HepG2 (cell line): ENCODE data around the gene GRB7. TPM values are rescaled to one million over a fixed set of nuclear protein-coding genes. Genes with fewer than 3 reads are reported as not detected.
A peak's percentile ranks its signal among the peaks of the same experiment; 100 is the strongest.

Experiments
- ARID5B ChIP-seq: IDR thresholded peaks from 2 replicates; pipeline ENCODE4 v1.4.0; 2020; ENCODE audit warnings: mild to moderate bottlenecking, missing genetic modification reagents
- DPF2 ChIP-seq: sonication (generic); formaldehyde crosslinking; IDR thresholded peaks from 2 replicates; pipeline ENCODE4 v1.4.0; 2020; ENCODE audit warnings: mild to moderate bottlenecking, low read depth, missing genetic modification reagents, borderline replicate concordance
- HOXA5 ChIP-seq: sonication (generic); formaldehyde crosslinking; IDR thresholded peaks from 2 replicates; pipeline ENCODE4 v1.4.0; 2020; ENCODE audit warnings: missing genetic modification reagents
- HOXA7 ChIP-seq: sonication (generic); formaldehyde crosslinking; IDR thresholded peaks from 2 replicates; pipeline ENCODE4 v1.8.1; 2022; ENCODE audit warnings: mild to moderate bottlenecking, missing genetic modification reagents, moderate library complexity
- KDM6A ChIP-seq: IDR thresholded peaks from 2 replicates; pipeline ENCODE4 v1.6.1; 2016; ENCODE audit warnings: low read depth
- NR2F1 ChIP-seq, 2 experiments: fragments of 450-650 bp in 1 of 2; formaldehyde crosslinking in 1 of 2; IDR thresholded peaks; 2 replicates each; pipeline versions ENCODE4 v1.5.0 to v1.6.1; 2016 to 2020; ENCODE audit warnings: mild to moderate bottlenecking in 1 of 2, missing compliant biosample characterization in 1 of 2, missing genetic modification reagents in 1 of 2, moderate library complexity in 1 of 2
- RFX1 ChIP-seq: fragments of 450-650 bp; IDR thresholded peaks from 2 replicates; pipeline ENCODE4 v1.6.1; 2017
- SMAD9 ChIP-seq: sonication (generic); formaldehyde crosslinking; IDR thresholded peaks from 2 replicates; pipeline ENCODE4 v1.5.1; 2020; ENCODE audit warnings: mild to moderate bottlenecking, missing genetic modification reagents
- ZNF34 ChIP-seq: sonication (generic); formaldehyde crosslinking; IDR thresholded peaks from 2 replicates; pipeline ENCODE4 v1.4.0; 2020; ENCODE audit warnings: mild to moderate bottlenecking, missing genetic modification reagents, borderline replicate concordance
- ZNF552 ChIP-seq: sonication (generic); formaldehyde crosslinking; IDR thresholded peaks from 2 replicates; pipeline ENCODE4 v1.9.0; 2022; ENCODE audit warnings: missing genetic modification reagents, mild to moderate bottlenecking, borderline replicate concordance
- ZNF556 ChIP-seq: sonication (generic); formaldehyde crosslinking; IDR thresholded peaks from 2 replicates; pipeline ENCODE4 v1.4.0; 2020; ENCODE audit warnings: mild to moderate bottlenecking, missing genetic modification reagents, borderline replicate concordance
- ZNF773 ChIP-seq: sonication (generic); formaldehyde crosslinking; IDR thresholded peaks from 2 replicates; pipeline ENCODE4 v1.4.0; 2020; ENCODE audit warnings: missing genetic modification reagents, borderline replicate concordance
- ZNF841 ChIP-seq: sonication (generic); formaldehyde crosslinking; IDR thresholded peaks from 2 replicates; pipeline ENCODE4 v1.8.1; 2023; ENCODE audit warnings: missing genetic modification reagents, borderline replicate concordance
- polyA plus RNA-seq, 8 experiments: library from polyadenylated mRNA; depleted of rRNA in 3 of 8; stranded (reverse) in 7 of 8; unstranded in 1 of 8; fragments of >200 nt; fragmentation: Illumina TruSeq in 4 of 8; extraction: Trizol in 4 of 8; gene quantifications; 2 replicates each; pipeline versions ENCODE4 v1.2.1 to v1.2.3, GENCODE V29; 2011 to 2016; ENCODE audit warnings: low read depth in 4 of 8, missing spikeins in 1 of 8, mixed read lengths in 1 of 8; ENCODE audit not compliant: insufficient read depth in 1 of 8
- total RNA-seq, 5 experiments: library from RNA; depleted of rRNA; stranded (reverse); fragments of >200 nt; fragmentation: Illumina TruSeq; extraction: Trizol; gene quantifications; 2 replicates each; pipeline ENCODE4 v1.2.3, GENCODE V29; 2016; ENCODE audit warnings: low read depth in 1 of 5
- TF ChIP-seq, protein P1 (sequence below), 2 experiments: sonication (generic) in 1 of 2; formaldehyde crosslinking in 1 of 2; IDR thresholded peaks; 2 replicates each; pipeline versions ENCODE4 v1.4.0 to v1.6.1; 2018 to 2020; ENCODE audit warnings: missing genetic modification reagents in 2 of 2, borderline replicate concordance in 1 of 2, low read depth in 1 of 2, mild to moderate bottlenecking in 1 of 2, missing biosample characterization in 1 of 2
- TF ChIP-seq, protein P2 (sequence below): sonication (generic); formaldehyde crosslinking; IDR thresholded peaks from 2 replicates; pipeline ENCODE4 v1.4.0; 2020; ENCODE audit warnings: missing genetic modification reagents
- TF ChIP-seq, protein P3 (sequence below): sonication (generic); formaldehyde crosslinking; IDR thresholded peaks from 2 replicates; pipeline ENCODE4 v1.4.0; 2020; ENCODE audit warnings: missing genetic modification reagents
- TF ChIP-seq, protein P4 (sequence below): sonication (generic); formaldehyde crosslinking; IDR thresholded peaks from 2 replicates; pipeline ENCODE4 v1.4.0; 2020; ENCODE audit warnings: missing genetic modification reagents, mild to moderate bottlenecking, borderline replicate concordance

Gene GRB7
- total and polyA plus RNA-seq, 2 of the 13 experiments (the other 11 are each of a cell fraction or from before 2014, with no cell fraction given): 60.2 to 77.7 TPM

DNA sequence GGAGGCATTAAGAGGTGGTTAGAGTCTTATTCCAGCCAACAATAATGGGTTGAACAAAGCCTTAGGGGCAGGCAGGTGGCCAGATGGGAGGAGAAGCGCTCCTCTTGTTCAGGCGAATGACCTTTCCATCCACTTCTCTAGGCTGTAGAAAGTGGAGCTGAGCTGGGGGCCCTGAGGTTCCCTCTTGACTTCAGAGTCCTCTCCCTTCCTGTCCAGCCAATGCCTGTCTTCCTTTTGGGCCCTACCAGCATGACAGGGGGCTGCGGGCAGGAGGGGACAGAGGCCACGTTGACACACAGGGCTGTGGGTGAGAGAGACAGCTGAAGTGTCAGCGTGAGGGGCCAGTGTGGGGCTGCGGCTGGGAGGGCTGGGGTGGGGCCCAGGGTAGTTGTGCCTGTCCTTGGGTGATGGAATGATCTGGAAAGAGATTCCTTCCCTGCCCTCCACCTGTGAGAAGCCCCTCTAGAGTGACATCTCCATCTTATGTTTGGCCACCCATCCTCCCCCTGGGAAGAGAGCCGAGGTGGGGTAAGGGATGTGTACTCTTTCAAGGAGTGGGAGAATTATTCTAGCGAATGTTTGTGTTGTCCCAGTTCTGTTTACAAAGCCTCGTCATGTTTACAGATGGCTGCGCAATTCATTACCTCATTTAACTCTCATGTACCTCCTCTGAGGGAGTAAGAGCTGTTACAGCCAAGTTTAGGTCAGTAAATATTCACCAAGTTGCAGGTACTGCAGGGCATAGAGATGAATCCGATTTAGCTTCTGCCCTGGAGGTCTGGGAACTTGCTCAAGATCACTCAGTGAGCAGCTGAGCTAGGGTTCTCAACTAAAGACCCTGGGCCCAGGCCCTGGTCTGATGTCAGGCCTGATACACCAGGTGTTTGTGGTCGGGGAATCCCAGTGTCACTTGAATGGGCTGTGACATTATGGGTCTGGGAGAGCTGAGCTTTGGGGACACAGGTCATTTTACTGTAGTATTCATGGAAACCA, 34.5 kb upstream of the GRB7 start (continued):
- TF ChIP-seq, protein P1, sequence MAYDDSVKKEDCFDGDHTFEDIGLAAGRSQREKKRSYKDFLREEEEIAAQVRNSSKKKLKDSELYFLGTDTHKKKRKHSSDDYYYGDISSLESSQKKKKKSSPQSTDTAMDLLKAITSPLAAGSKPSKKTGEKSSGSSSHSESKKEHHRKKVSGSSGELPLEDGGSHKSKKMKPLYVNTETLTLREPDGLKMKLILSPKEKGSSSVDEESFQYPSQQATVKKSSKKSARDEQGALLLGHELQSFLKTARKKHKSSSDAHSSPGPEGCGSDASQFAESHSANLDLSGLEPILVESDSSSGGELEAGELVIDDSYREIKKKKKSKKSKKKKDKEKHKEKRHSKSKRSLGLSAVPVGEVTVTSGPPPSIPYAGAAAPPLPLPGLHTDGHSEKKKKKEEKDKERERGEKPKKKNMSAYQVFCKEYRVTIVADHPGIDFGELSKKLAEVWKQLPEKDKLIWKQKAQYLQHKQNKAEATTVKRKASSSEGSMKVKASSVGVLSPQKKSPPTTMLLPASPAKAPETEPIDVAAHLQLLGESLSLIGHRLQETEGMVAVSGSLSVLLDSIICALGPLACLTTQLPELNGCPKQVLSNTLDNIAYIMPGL (CRISPR knock-in tag; IDR thresholded peaks at IDR 0.05; ENCODE audit: borderline replicate concordance in 1 of 2, low read depth in 1 of 2): peak in 1 of 2 experiments; percentile 78; a peak in 2 of 4 replicates
- TF ChIP-seq SMAD9 (CRISPR knock-in tag) (no peak), ARID5B (peak; percentile 78), ZNF34 (peak; percentile 88; the same call in 1 of the 2 replicates), KDM6A (peak; percentile 76), ZNF773 (CRISPR knock-in tag) (no peak), ZNF841 (no peak), ZNF556 (CRISPR knock-in tag) (peak; percentile 88; the same call in 1 of the 2 replicates), HOXA7 (CRISPR knock-in tag) (no peak), RFX1 (no peak), ZNF552 (CRISPR knock-in tag) (no peak), DPF2 (peak; percentile 53; the same call in 1 of the 2 replicates), NR2F1 (CRISPR knock-in tag; IDR thresholded peaks at IDR 0.05) (peak in 1 of 2 experiments; percentile 61; a peak in 1 of 4 replicates), HOXA5 (no peak)
- TF ChIP-seq, protein P2, sequence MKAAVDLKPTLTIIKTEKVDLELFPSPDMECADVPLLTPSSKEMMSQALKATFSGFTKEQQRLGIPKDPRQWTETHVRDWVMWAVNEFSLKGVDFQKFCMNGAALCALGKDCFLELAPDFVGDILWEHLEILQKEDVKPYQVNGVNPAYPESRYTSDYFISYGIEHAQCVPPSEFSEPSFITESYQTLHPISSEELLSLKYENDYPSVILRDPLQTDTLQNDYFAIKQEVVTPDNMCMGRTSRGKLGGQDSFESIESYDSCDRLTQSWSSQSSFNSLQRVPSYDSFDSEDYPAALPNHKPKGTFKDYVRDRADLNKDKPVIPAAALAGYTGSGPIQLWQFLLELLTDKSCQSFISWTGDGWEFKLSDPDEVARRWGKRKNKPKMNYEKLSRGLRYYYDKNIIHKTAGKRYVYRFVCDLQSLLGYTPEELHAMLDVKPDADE (CRISPR knock-in tag): no peak
- TF ChIP-seq, protein P3, sequence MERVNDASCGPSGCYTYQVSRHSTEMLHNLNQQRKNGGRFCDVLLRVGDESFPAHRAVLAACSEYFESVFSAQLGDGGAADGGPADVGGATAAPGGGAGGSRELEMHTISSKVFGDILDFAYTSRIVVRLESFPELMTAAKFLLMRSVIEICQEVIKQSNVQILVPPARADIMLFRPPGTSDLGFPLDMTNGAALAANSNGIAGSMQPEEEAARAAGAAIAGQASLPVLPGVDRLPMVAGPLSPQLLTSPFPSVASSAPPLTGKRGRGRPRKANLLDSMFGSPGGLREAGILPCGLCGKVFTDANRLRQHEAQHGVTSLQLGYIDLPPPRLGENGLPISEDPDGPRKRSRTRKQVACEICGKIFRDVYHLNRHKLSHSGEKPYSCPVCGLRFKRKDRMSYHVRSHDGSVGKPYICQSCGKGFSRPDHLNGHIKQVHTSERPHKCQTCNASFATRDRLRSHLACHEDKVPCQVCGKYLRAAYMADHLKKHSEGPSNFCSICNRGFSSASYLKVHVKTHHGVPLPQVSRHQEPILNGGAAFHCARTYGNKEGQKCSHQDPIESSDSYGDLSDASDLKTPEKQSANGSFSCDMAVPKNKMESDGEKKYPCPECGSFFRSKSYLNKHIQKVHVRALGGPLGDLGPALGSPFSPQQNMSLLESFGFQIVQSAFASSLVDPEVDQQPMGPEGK (CRISPR knock-in tag): peak; percentile 93
- TF ChIP-seq, protein P4, sequence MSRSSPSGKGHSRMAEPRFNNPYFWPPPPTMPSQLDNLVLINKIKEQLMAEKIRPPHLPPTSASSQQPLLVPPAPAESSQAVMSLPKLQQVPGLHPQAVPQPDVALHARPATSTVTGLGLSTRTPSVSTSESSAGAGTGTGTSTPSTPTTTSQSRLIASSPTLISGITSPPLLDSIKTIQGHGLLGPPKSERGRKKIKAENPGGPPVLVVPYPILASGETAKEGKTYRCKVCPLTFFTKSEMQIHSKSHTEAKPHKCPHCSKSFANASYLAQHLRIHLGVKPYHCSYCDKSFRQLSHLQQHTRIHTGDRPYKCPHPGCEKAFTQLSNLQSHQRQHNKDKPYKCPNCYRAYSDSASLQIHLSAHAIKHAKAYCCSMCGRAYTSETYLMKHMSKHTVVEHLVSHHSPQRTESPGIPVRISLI (CRISPR knock-in tag): no peak; the same call in 1 of the 2 replicates
